ENCODE data around the gene SH3BGRL3. TPM values are rescaled to one million over a fixed set of nuclear protein-coding genes. Genes with fewer than 3 reads are reported as not detected.
A peak's percentile ranks its signal among the peaks of the same experiment; 100 is the strongest.
"Not testable (repeated sequence)": the region's sequence is repeated elsewhere in the genome, so short reads cannot be mapped to it uniquely, and the experiment has no call there.

Gene SH3BGRL3
- total RNA-seq, 1 experiment from 2014 or later, result 314 TPM

GRCh38 chr1:26315874-26316850, 36.3 kb downstream of the SH3BGRL3 start:
- no peak for DNase-seq (ENCODE audit: low read depth)

- DNase-seq (ENCODE audit: low read depth), result no peak
These were observed 37.3 kb downstream of the SH3BGRL3 start for GRCh38 chr1:26317146-26317545.

- no peak for DNase-seq (ENCODE audit: low read depth)
These were observed 37.9 kb downstream of the SH3BGRL3 start, which contains the start of gene CD52 for GRCh38 chr1:26317612-26318337. TSS of gene CD52 (plus strand) at chr1:26317958. CDS start at chr1:26318018, 60 bp downstream.

GRCh38 chr1:26318338-26319064, 38.6 kb downstream of the SH3BGRL3 start:
- DNase-seq (ENCODE audit: low read depth), result no peak

- DNase-seq (ENCODE audit: low read depth), result no peak
These were observed 41.0 kb downstream of the SH3BGRL3 start for GRCh38 chr1:26320896-26321295.

GRCh38 chr1:26321315-26322041, 41.6 kb downstream of the SH3BGRL3 start:
- DNase-seq (ENCODE audit: low read depth), result peak; percentile 76

GRCh38 chr1:26322042-26322331, 42.1 kb downstream of the SH3BGRL3 start:
- no peak for DNase-seq (ENCODE audit: low read depth)

GRCh38 chr1:26323382-26323781, 43.5 kb downstream of the SH3BGRL3 start:
- DNase-seq (ENCODE audit: low read depth), result no peak

GRCh38 chr1:26324550-26324949, 44.7 kb downstream of the SH3BGRL3 start:
- DNase-seq (ENCODE audit: low read depth), result no peak

GRCh38 chr1:26327956-26328362, 48.1 kb downstream of the SH3BGRL3 start:
- no peak for DNase-seq (ENCODE audit: low read depth)

GRCh38 chr1:26328597-26328996, 48.7 kb downstream of the SH3BGRL3 start:
- no peak for DNase-seq (ENCODE audit: low read depth)

- not testable (repeated sequence) for DNase-seq (ENCODE audit: low read depth)
These were observed 49.5 kb downstream of the SH3BGRL3 start for GRCh38 chr1:26329380-26329779.

- DNase-seq (ENCODE audit: low read depth), result no peak
These were observed 50.4 kb downstream of the SH3BGRL3 start for GRCh38 chr1:26330276-26330675.

Other genes with a start within 250 kb of the SH3BGRL3 start
- gene SLC30A2, start 234.0 kb upstream of the SH3BGRL3 start, total RNA-seq (2014; rRNA removed; shearing (Covaris generic)), result not detected in 2 replicates
- not detected in 2 replicates for gene TRIM63, start 212.5 kb upstream of the SH3BGRL3 start, total RNA-seq (2014; rRNA removed; shearing (Covaris generic))
- gene PDIK1L, start 168.3 kb upstream of the SH3BGRL3 start, total RNA-seq (2014; rRNA removed; shearing (Covaris generic)), result 4.0 and 4.5 TPM in 2 replicates
- 0.10 and 0.19 TPM in 2 replicates for gene FAM110D, start 121.0 kb upstream of the SH3BGRL3 start, total RNA-seq (2014; rRNA removed; shearing (Covaris generic))
- gene C1orf232, start 111.1 kb upstream of the SH3BGRL3 start, total RNA-seq (2014; rRNA removed; shearing (Covaris generic)), result not detected in 2 replicates
- 51.1 and 51.9 TPM in 2 replicates for gene ZNF593, start 110.2 kb upstream of the SH3BGRL3 start, total RNA-seq (2014; rRNA removed; shearing (Covaris generic))
- not detected in 2 replicates for gene ZNF593OS, start 108.3 kb upstream of the SH3BGRL3 start, total RNA-seq (2014; rRNA removed; shearing (Covaris generic))
- gene CNKSR1, start 102.6 kb upstream of the SH3BGRL3 start, total RNA-seq (2014; rRNA removed; shearing (Covaris generic)), result 0.10 and 0.26 TPM in 2 replicates
- not detected in 2 replicates for gene CATSPER4, start 89.5 kb upstream of the SH3BGRL3 start, total RNA-seq (2014; rRNA removed; shearing (Covaris generic))
- gene CEP85, start 45.9 kb upstream of the SH3BGRL3 start, total RNA-seq (2014; rRNA removed; shearing (Covaris generic)), result 15.5 and 18.3 TPM in 2 replicates
- 4.0 and 4.5 TPM in 2 replicates for gene UBXN11, start 26.6 kb downstream of the SH3BGRL3 start, total RNA-seq (2014; rRNA removed; shearing (Covaris generic))
- gene CD52, start 37.9 kb downstream of the SH3BGRL3 start, total RNA-seq (2014; rRNA removed; shearing (Covaris generic)), result not detected in 2 replicates
- 0.03 and 0.27 TPM in 2 replicates for gene CRYBG2, start 74.0 kb downstream of the SH3BGRL3 start, total RNA-seq (2014; rRNA removed; shearing (Covaris generic))
- gene ZNF683, start 92.7 kb downstream of the SH3BGRL3 start, total RNA-seq (2014; rRNA removed; shearing (Covaris generic)), result not detected in 2 replicates
- gene LIN28A, start 130.7 kb downstream of the SH3BGRL3 start, total RNA-seq (2014; rRNA removed; shearing (Covaris generic)), result not detected in 2 replicates
- gene DHDDS, start 152.2 kb downstream of the SH3BGRL3 start, total RNA-seq (2014; rRNA removed; shearing (Covaris generic)), result 18.1 and 26.2 TPM in 2 replicates
- 453 and 631 TPM in 2 replicates for gene HMGN2, start 192.4 kb downstream of the SH3BGRL3 start, total RNA-seq (2014; rRNA removed; shearing (Covaris generic))
- 30.2 and 35.1 TPM in 2 replicates for gene RPS6KA1, start 249.7 kb downstream of the SH3BGRL3 start, total RNA-seq (2014; rRNA removed; shearing (Covaris generic))